Measurements from ENCODE around the gene OMP. TPM values are rescaled to one million over a fixed set of nuclear protein-coding genes. Genes with fewer than 3 reads are reported as not detected.

OMP gene
- total RNA-seq, 1 donor from 2014 or later, result 1.0 TPM

DNA sequence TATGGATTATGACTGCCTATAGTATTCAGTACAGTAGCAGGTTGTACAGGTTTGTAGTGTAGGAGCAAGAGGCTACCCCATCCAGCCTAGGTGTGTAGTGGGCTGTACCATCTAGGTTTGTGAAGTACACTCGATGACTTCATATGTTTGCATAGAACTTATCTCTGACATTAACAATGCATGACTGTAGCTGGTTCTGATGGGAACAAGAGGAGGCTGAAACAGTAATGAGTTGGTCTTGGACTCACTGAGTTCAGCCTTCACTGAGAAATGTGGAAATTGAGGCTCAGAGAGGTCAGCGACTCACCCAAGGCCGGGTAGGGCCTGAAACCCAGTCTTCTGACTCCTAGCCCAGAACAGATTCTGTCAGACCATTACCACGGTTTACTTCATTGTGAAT lies 38.4 kb downstream of the OMP start:
- no peak for DNase-seq

GRCh38 chr11:77141475-77141874 lies 38.8 kb downstream of the OMP start:
- no peak for DNase-seq

DNA sequence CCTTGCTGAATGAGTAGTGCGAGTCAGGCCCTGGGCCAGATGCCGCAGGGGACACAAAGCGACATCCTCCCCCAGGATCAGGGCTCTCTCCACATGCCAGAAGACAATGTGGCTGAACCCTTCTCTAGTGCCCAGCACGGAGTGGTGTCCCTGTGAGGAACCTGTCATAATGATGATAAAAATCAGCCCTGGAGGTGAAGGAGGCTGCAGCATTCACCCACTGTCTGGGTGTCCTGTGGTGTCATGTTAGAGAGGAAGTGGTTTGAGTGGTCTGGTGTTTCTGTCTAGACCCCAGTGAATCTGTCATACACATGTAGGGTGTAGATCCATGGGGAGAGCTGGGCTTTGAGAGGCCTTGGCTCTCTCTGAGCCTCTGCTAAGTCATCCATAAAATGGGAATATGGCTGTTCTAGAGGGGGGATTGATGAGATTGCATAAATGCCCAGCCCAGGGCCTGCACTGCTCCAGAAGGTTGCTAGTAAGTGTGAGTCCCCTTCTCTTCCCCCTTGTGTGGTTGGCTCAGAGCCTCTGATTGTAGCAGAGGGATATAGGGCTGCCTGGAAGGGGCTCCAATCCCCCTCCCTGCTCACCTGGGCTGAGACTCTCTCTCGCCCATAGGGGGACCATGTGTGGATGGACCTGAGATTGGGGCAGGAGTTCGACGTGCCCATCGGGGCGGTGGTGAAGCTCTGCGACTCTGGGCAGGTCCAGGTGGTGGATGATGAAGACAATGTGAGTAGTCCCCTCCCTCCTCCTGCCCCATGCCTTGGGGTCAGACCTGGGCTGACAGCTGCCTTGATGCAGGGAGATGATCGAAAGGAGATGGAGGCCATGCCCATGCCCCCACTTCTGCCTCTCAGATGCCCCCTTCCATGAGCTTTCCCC lies 39.7 kb downstream of the OMP start:
- DNase-seq, result no peak

- DNase-seq, result no peak
Observed at GRCh38 chr11:77143405-77144020, 40.9 kb downstream of the OMP start.

DNA sequence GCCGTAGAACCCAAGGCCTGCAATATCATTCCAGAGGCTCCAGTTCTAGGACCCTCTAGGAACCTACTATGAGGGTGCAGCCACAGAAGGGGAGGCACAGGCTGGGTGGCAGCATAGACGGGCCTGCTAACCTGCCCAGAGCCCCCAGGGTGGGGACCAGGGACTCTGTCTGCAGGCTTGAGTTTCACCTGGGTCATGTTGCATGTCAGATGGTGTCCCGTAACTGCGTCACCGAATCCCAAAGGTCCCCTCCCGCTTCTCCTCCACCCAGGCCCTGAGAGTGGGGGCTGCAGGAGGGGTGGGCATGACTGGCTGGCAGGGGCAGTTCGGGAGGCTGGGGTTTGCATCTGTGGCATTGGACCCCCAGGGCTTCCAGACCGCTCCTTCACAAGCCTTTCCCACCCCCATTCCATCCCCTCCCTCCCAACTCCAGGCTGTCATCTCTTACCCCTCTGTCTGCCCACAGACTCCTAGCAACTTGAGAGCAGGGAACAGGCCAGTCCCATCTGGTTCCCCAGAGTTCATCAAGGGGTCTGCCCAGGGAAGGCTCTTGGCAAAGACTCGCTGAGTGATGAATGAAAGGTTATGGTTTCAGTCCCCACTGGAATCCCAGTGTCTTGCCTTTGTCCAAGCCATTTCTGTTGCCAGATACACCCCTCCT lies 41.7 kb downstream of the OMP start:
- peak; percentile 60 for DNase-seq

DNA sequence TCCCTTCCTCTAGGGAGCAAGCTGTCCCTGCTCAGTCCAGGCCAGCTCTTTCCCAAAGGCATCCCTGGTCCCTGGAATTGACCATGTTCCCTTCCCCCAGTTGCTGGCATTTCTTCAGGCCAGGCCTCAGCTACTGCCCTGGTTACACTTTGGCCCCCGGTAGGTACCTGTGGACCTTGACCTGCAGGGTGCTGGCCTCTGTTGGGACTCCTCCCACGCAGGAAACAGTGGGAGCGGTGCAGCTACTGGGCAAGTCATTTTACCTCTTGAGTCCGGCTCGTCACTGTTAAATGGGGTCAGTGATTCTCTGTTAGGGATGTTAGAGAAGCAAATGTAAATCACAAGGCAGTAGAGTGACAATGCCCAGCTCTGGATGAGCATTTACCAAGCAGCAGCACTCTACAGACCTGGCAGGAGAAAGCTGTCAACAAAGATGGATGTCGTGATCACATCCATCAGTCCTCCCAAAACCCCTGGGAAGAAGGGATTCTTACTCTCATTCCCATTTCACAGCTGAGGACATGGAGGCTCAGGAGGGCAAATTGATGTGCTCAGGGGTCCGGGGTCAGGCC lies 42.3 kb downstream of the OMP start:
- no peak for DNase-seq

GRCh38 chr11:77146261-77147035 lies 43.8 kb downstream of the OMP start:
- no peak for DNase-seq

DNA sequence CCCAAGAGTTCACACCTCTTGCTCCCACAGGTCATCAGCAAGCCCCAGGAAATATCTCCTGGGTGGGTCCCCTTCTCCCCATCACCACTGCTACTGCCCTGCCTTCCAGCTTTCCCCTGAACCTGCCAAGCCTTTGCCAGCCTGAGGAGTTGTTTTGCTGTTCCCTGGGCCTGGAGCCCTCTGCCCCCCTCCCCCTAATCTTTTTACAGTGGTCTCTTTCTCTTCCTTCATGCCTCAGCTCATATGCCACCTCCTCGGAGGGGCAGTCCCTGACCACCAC lies 44.3 kb downstream of the OMP start:
- no peak for DNase-seq

DNA sequence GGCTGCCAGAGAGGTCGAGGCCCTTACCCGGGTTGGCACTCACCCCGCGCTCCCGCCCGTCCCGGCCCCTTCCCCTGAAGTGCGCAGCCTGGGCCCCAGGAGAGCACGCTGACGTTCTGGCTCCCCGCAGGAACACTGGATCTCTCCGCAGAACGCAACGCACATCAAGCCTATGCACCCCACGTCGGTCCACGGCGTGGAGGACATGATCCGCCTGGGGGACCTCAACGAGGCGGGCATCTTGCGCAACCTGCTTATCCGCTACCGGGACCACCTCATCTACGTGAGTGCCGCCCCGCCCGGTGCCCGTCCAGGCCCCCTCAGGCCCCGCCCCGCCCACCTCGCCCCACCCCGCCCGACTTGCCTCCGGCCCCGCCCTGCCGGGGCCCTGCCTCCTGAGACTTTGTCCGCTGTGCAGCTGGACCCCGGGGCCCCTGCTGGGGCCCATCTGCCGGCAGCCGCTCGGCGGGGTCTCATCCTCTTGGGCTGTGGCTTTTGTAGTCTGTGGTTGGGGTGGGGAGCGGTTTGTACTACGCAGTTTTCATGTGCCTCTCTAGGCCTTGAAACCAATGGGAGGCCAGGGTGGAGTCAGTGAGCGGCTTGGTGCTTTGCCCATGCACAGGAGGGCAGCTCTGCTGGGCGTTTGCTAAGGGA lies 45.2 kb downstream of the OMP start:
- DNase-seq, result no peak

- no peak for DNase-seq
Observed at GRCh38 chr11:77148963-77149715, 46.5 kb downstream of the OMP start.

GRCh38 chr11:77149716-77150392 lies 47.2 kb downstream of the OMP start:
- DNase-seq, result no peak

DNA sequence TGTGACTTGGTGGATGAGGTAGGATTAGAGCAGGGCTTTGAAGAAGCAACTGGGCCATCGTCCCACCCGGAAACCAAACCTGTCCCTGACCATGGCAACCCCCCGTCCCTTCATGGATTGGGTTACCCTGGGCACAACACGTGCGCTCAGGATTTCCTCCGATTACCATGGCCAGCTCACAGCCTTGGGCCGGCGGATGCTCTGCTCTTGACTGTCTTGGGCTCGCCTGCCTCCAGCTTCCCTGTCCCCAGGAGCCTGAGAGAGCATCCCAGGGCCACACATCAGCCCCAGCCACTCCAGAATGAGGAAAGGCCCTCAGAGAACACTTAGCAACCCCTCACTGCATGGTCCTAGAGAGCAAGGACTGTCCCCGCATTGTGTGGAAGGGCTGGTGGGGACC lies 48.2 kb downstream of the OMP start:
- DNase-seq, result no peak

GRCh38 chr11:77151804-77152509 lies 49.3 kb downstream of the OMP start:
- no peak for DNase-seq

GRCh38 chr11:77152846-77153245 lies 50.2 kb downstream of the OMP start:
- peak; percentile 75 for DNase-seq

Other genes starting within 250 kb of the OMP start
- 9.2 TPM for gene ACER3, start 241.9 kb upstream of the OMP start, total RNA-seq
- gene B3GNT6, start 68.4 kb upstream of the OMP start, total RNA-seq, result 0.21 TPM
- 11.8 TPM for gene CAPN5, start 35.9 kb upstream of the OMP start, total RNA-seq
- 3.9 TPM for gene MYO7A, start 25.4 kb downstream of the OMP start, total RNA-seq
- gene GDPD4, start 198.8 kb downstream of the OMP start, total RNA-seq, result not detected